ENCODE measurements around the gene ANKRD34B. TPM values are rescaled to one million over a fixed set of nuclear protein-coding genes. Genes with fewer than 3 reads are reported as not detected.

Gene ANKRD34B
- total RNA-seq, 1 experiment from 2014 or later, result not detected

- no peak overlapping the region for H3K9ac ChIP-seq (ENCODE audit: low read length)
- H3K9me3 ChIP-seq (ENCODE audit: control insufficient read depth in 1 of 2, insufficient read depth in 1 of 2, low read depth in 1 of 2, low read length in 2 of 2), result no peaks in the 10 kb centered on the region
- H3K79me2 ChIP-seq (ENCODE audit: insufficient read depth, low read length), result no peaks in the 10 kb centered on the region
- no peak overlapping the region for H3K4me2 ChIP-seq (ENCODE audit: low read length)
- ATAC-seq, result no peak
- BruUV-seq (replicated peaks), result no TSS peak
- no peaks in the 10 kb centered on the region for H3K9me2 ChIP-seq (ENCODE audit: insufficient read depth)
- no peak overlapping the region for H3K27ac ChIP-seq (ENCODE audit: low read depth, low read length)
- intact Hi-C loops (cut with micrococcal nuclease), result no loop called here
- H3K36me3 ChIP-seq (ENCODE audit: control insufficient read depth in 1 of 2, insufficient read depth in 2 of 2, low read length in 2 of 2), result no peaks in the 10 kb centered on the region
- ChIA-PET POLR2A (interaction anchor here (0.6 kb wide), 1 partner anchor 95 kb away, joined by 3 read pairs; no protein-coding TSS in a partner anchor), CTCF (no interaction called here), RAD21 (ENCODE audit: low non-redundant PET in 1 of 2, low total read pairs in 2 of 2, uncharacterized antibody in 2 of 2, unreplicated experiment in 2 of 2) (no interaction called here)
- H3K27me3 ChIP-seq (ENCODE audit: insufficient read depth, low read length), result no peaks in the 10 kb centered on the region
- no peaks in the 10 kb centered on the region for H4K20me1 ChIP-seq (ENCODE audit: insufficient read depth)
- no peak for DNase-seq (ENCODE audit: low read depth, low spot score)
- no peak overlapping the region for H2AFZ ChIP-seq (ENCODE audit: low read depth, low read length, poor library complexity, severe bottlenecking)
- H3K4me3 ChIP-seq (replicated peaks in 1 of 2; ENCODE audit: low read depth in 1 of 2, low read length in 2 of 2), result no peak overlapping the region
- no peaks in the 10 kb centered on the region for H3K4me1 ChIP-seq (ENCODE audit: control insufficient read depth in 1 of 2, insufficient read depth in 2 of 2, low read length in 2 of 2)
- TF ChIP-seq CEBPB (IDR thresholded peaks at IDR 0.05; ENCODE audit: low read depth) (no peak), ATF3 (IDR thresholded peaks at IDR 0.05) (no peak)
Observed at GRCh38 chr5:80507663-80508062, 62.4 kb downstream of the ANKRD34B start.

Other genes with a start within 250 kb of the ANKRD34B start
- gene ZFYVE16, start 162.2 kb downstream of the ANKRD34B start, total RNA-seq (2021; ENCODE audit: unreplicated experiment), result 24.2 TPM
- 1.2 TPM for gene FAM151B, start 82.2 kb downstream of the ANKRD34B start, total RNA-seq (2021; ENCODE audit: unreplicated experiment)
- gene MSH3, start 84.4 kb upstream of the ANKRD34B start, total RNA-seq (2021; ENCODE audit: unreplicated experiment), result 4.9 TPM
- 58.7 TPM for gene DHFR, start 84.7 kb upstream of the ANKRD34B start, total RNA-seq (2021; ENCODE audit: unreplicated experiment)

Data from HCT116 (cell line).